ENCODE results near the gene NAT10.

DNA sequence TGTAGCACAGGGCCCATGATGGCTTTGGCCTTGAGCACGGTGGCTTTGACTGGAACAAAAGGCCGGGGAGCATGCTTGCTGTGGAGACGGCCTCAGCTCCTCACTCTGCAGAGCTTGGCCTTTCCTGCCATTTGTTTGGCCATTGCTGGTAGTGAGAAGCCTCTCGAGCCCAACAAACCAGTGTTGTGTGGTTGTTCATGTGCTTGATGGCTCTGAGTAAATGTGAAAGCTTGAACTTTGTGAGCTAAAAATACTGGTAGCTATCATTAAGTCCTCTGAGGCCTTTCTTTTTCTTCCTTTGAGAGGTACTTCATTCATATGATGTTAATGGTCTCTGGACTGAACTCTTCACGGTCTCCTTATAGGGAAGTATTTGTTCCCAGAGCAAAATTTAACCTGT lies 39.6 kb downstream of the NAT10 start:
- TF ChIP-seq, protein P1, sequence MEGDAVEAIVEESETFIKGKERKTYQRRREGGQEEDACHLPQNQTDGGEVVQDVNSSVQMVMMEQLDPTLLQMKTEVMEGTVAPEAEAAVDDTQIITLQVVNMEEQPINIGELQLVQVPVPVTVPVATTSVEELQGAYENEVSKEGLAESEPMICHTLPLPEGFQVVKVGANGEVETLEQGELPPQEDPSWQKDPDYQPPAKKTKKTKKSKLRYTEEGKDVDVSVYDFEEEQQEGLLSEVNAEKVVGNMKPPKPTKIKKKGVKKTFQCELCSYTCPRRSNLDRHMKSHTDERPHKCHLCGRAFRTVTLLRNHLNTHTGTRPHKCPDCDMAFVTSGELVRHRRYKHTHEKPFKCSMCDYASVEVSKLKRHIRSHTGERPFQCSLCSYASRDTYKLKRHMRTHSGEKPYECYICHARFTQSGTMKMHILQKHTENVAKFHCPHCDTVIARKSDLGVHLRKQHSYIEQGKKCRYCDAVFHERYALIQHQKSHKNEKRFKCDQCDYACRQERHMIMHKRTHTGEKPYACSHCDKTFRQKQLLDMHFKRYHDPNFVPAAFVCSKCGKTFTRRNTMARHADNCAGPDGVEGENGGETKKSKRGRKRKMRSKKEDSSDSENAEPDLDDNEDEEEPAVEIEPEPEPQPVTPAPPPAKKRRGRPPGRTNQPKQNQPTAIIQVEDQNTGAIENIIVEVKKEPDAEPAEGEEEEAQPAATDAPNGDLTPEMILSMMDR (IDR thresholded peaks at IDR 0.05; ENCODE audit: insufficient read depth, low read depth, low read length) = no peak
- TF ChIP-seq EZH2 (IDR thresholded peaks at IDR 0.05; ENCODE audit: insufficient read depth, low read length) = no peak
